Common myeloid progenitor, CD34-positive (primary cell): ENCODE measurements around the gene NKX2-1.

Source experiments
- CTCF ChIA-PET: fragments of 350-600 bp; sonication (Branson Sonifier 250); formaldehyde crosslinking; loops from one replicate; lab custom pipeline; 2021; ENCODE audit warnings: antibody characterized with exemption; lab: Charles Lee
- POLR2A ChIA-PET: fragments of 350-600 bp; sonication (Branson Sonifier 250); formaldehyde crosslinking; loops from one replicate; lab custom pipeline; 2021; ENCODE audit warnings: antibody characterized with exemption; lab: Charles Lee
- DNase-seq, 3 donors: peaks; one replicate each; pipeline versions ENCODE4 v3.0.0 to v3.0.0-alpha.2; 2013
- H3K27ac ChIP-seq, 2 experiments: 1 replicate in 1 of 2; 2 replicates in 1 of 2; pipeline ENCODE4 v1.7.0; 2013; ENCODE audit warnings: inconsistent platforms in 2 of 2, low read length in 2 of 2, mild to moderate bottlenecking in 2 of 2, low read depth in 1 of 2, moderate library complexity in 1 of 2; ENCODE audit not compliant: severe bottlenecking in 2 of 2, insufficient read depth in 1 of 2, poor library complexity in 1 of 2
- H3K27me3 ChIP-seq, 5 experiments: replicated peaks in 2 of 5; 1 replicate in 3 of 5; 2 replicates in 2 of 5; pipeline versions ENCODE4 v1.6.1 to v1.7.0; 2013; ENCODE audit warnings: low read length in 4 of 5, mild to moderate bottlenecking in 2 of 5, moderate library complexity in 2 of 5, inconsistent platforms in 1 of 5; ENCODE audit not compliant: insufficient read depth in 5 of 5, control insufficient read depth in 4 of 5
- H3K36me3 ChIP-seq, 4 experiments: 1 replicate in 2 of 4; 2 replicates in 2 of 4; pipeline versions ENCODE4 v1.6.1 to v1.7.0; 2013; ENCODE audit warnings: low read length in 3 of 4, control low read depth in 1 of 4, mild to moderate bottlenecking in 1 of 4; ENCODE audit not compliant: control insufficient read depth in 4 of 4, insufficient read depth in 4 of 4
- H3K4me1 ChIP-seq, 4 experiments: 1 replicate in 3 of 4; 2 replicates in 1 of 4; pipeline versions ENCODE4 v1.6.1 to v1.7.1; 2013; ENCODE audit warnings: low read length in 3 of 4, mild to moderate bottlenecking in 3 of 4, control low read depth in 1 of 4, inconsistent platforms in 1 of 4, moderate library complexity in 1 of 4; ENCODE audit not compliant: control insufficient read depth in 4 of 4, insufficient read depth in 4 of 4; ENCODE audit errors: control extremely low read depth in 1 of 4
- H3K4me3 ChIP-seq, 7 experiments: 1 replicate in 4 of 7; 2 replicates in 3 of 7; pipeline versions ENCODE4 v1.5.1 to v1.7.0; 2013; ENCODE audit warnings: mild to moderate bottlenecking in 7 of 7, low read length in 6 of 7, moderate library complexity in 6 of 7, inconsistent platforms in 2 of 7, low read depth in 2 of 7, control low read depth in 1 of 7; ENCODE audit not compliant: insufficient read depth in 4 of 7, control insufficient read depth in 1 of 7; ENCODE audit errors: extremely low read depth in 1 of 7
- H3K9me3 ChIP-seq, 5 experiments: 1 replicate in 4 of 5; 2 replicates in 1 of 5; pipeline versions ENCODE4 v1.6.1 to v1.7.1; 2013; ENCODE audit warnings: low read length in 4 of 5, mild to moderate bottlenecking in 2 of 5, inconsistent platforms in 1 of 5, low read depth in 1 of 5, moderate library complexity in 1 of 5; ENCODE audit not compliant: control insufficient read depth in 4 of 5, insufficient read depth in 2 of 5; ENCODE audit errors: control extremely low read depth in 1 of 5
- WGBS: methylation state at CpG from one replicate; pipeline ENCODE4 v1.1.5; 2013; ENCODE audit not compliant: insufficient coverage; 5-methylcytosine and 5-hydroxymethylcytosine counted together

The NKX2-1 gene

DNA sequence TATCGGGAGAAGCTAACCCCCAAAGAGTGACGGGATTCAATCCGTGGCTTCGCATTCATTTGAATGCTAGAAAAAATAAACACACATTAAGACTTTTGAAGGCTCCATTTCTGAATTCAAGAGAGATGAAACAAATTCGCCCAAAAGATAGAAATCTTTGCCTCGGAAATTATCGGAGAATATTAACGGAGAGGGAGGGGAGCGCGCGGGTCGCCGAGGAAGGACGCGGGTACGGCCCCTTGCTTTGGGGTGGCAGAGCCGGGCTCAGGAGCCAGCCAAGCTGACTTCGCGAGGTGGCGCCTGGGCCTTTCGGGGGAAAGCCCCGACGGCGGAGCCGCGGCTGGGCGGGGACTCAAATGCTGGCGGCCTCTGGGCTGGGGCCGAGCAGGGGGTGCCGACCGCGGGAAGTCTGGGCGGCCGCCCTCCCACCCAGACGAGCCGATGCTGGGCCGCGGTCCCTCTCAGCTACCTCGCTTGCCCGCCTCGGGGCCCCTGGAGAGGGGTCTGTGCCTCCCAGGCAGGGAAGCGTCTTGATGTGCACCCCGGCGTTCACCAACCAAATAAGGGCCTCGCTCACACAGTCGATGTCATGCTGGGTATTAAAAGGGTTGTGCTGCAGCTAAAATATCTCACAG is 14.7 kb downstream of the NKX2-1 start:
- Histone ChIP-seq H3K27ac (no peak overlapping the region), H3K36me3 (no peaks in the 10 kb centered on the region), H3K9me3 (peaks cover 0 to 2% (median 0%) of the 10 kb centered on the region in 5 experiments), H3K4me1 (peaks cover 0 to 7% (median under 1%) of the 10 kb centered on the region in 4 experiments), H3K4me3 (no peak overlapping the region), H3K27me3 (peaks cover 34 to 99% (median 59%) of the 10 kb centered on the region in 5 experiments)
- CTCF ChIA-PET, result interaction anchor here (1.2 to 1.5 kb wide), 2 partner anchors 13 to 15 kb away, joined by 3 to 4 read pairs; partner anchors contain the start of gene NKX2-1
- POLR2A ChIA-PET, result no interaction called here
- peak in 2 of 3 donors; percentile 35 to 48 for DNase-seq
- 3% methylated on average over 42 of the region's 46 CpGs for WGBS

DNA sequence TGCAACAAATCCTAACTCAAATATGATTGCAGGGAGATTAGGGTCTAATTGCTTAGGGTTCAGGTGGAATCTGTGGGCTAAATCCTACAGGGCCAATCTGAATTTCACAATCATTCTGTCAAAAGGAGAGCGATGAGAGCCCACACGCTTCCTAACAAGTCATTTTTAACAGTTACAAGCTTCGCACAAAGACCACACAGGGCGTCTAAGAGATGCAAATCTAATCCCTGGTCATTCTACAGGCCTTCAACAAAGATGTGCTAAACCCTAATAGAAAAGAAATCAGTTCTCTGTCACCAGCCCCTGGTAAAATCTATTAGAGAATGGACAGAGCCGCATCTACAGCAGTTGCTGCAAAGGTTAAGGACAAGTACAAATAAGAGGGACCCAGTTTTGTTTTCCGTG is 15.3 kb downstream of the NKX2-1 start:
- H3K27ac ChIP-seq, result no peak overlapping the region
- H3K27me3 ChIP-seq, result peaks cover 29 to 99% (median 59%) of the 10 kb centered on the region in 5 experiments
- DNase-seq, result no peak
- 14% methylated on average over 3 of the region's 6 CpGs for whole genome bisulfite sequencing
- ChIA-PET POLR2A (no interaction called here), CTCF (no interaction called here)
- peaks cover 0 to 7% (median under 1%) of the 10 kb centered on the region in 4 experiments for H3K4me1 ChIP-seq
- H3K9me3 ChIP-seq, result peaks cover 0 to 2% (median 0%) of the 10 kb centered on the region in 5 experiments
- no peaks in the 10 kb centered on the region for H3K36me3 ChIP-seq
- no peak overlapping the region for H3K4me3 ChIP-seq

DNA sequence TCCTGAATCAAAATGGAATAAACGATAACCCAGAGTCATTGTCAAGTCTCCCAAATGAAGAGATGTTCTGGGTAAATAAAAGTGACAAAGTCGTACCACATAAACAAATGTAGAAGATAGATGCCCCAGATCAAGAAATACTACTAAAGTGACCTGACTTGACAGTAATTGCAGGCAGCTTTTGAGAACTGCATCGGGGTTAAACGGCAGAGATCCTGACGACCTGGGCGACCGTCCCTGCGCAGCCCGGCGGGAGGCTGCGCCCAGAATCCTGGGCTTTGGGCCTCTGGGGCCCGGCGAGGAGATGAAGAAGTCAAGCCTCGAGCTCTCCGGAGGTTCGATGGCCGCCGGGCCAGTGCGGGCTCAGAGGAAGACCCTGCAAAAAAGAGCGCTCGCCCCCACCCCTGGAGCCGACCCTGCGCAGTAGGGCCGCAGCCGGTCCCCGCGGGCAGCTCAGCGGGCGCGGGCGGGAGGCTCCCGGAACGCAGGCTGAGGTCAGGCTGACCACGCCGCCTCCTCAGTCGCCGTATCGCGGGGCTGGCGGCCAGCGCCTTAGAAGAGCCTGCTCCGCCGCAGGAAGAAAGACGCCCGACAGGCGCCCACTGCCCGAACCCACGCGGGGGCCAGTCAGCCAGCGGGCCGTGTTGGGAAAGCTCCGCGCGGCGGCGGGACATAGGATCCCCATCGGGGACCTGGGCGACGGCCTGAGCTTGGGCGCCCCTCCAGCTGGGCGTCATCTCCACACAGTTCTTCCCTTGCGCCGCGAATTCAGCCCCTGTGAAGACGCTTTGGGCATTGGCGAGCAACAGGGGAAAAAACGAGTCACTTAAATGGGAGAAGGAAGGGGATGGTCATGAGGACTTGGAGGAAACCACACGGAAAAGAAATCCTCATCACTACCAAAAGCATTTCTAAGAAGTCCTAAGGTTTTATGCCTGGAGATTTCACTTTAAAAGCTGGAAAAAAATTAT is 16.0 kb downstream of the NKX2-1 start:
- Histone ChIP-seq H3K36me3 (no peaks in the 10 kb centered on the region), H3K27me3 (peaks cover 27 to 98% (median 54%) of the 10 kb centered on the region in 5 experiments), H3K4me3 (no peak overlapping the region), H3K9me3 (no peaks in the 10 kb centered on the region), H3K4me1 (peaks cover 0 to 7% (median under 1%) of the 10 kb centered on the region in 4 experiments), H3K27ac (no peak overlapping the region)
- WGBS, result 3% methylated on average over 39 of the region's 68 CpGs
- no peak for DNase-seq
- ChIA-PET CTCF (interaction anchor here (1.0 kb wide), 1 partner anchor 9 kb away, joined by 3 read pairs; no protein-coding TSS in a partner anchor), POLR2A (interaction anchor here (0.6 kb wide), 1 partner anchor 36 kb away, joined by 4 read pairs; no protein-coding TSS in a partner anchor)

DNA sequence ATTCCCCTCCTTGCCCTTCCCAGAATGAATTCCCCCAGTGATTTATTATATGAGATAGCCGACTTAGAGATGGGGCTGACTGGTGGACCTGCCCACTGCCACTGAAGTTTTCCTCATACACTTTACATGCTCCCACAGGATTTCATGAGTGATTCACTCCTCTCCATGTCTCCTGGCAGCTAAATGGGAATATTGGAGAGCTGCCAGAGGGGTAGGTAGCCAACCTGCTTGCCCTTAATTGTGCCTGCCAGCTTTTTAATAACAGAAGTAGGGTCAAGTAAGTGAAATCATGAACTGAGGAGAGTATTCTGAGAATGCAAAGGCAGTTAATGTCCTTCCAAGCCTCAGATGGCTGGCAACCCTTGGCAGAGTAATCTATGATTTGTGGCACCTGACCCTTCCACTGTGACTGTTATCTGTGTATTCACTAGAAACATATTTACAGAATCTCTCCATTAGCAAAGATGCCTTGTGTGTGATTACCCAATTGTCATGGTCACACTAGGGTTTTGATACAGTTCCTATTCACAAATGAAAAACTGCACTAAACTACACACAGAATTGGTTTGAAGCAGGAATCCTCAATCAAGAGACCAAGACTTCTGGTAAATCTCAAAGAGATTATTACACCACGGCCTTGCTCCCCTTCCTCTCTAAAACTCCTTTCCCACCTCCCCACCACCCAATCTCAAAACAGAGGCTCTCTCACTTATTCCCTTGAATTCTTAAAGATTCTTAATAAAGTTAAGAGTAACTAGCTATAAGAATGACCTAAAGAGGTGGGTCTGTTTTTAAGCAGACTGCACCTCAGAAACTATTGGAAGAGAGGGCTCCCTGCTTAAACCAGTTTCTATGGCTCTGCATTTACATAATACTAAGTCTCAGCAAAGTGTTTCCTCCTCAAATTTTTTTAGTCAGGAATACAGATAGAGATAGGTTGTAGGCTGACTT is 17.2 kb downstream of the NKX2-1 start:
- peaks cover 27 to 97% (median 58%) of the 10 kb centered on the region in 5 experiments for H3K27me3 ChIP-seq
- DNase-seq, result no peak
- H3K9me3 ChIP-seq, result no peaks in the 10 kb centered on the region
- no peak overlapping the region for H3K27ac ChIP-seq
- ChIA-PET POLR2A (no interaction called here), CTCF (interaction anchor here (1.0 kb wide), 1 partner anchor 8 kb away, joined by 3 read pairs; no protein-coding TSS in a partner anchor)
- no peaks in the 10 kb centered on the region for H3K36me3 ChIP-seq
- H3K4me1 ChIP-seq, result peaks cover 0 to 7% (median under 1%) of the 10 kb centered on the region in 4 experiments
- 0% methylated on average over 1 of the region's 2 CpGs for WGBS
- no peak overlapping the region for H3K4me3 ChIP-seq

DNA sequence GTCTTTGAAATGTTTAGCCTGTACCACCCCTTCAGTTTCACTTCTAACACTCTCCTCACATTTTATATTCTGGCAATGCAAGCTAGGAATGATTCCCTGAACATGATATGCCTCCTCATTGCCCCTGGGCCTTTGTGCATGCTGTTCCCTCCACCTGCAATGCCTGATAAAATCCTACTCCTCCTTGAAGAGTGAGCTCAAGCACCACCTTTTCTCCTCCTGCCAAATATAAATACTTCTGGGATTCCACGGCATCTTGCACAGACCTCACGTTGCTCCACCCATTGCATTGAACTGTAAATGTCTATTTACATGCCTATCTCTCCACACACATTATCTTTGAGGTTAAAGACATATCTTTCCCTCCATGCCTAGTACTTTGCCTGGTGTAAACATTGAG is 21.1 kb downstream of the NKX2-1 start:
- DNase-seq, result no peak
- CTCF ChIA-PET, result no interaction called here
- no CpG with 5 or more reads among the region's 2 CpGs for WGBS

DNA sequence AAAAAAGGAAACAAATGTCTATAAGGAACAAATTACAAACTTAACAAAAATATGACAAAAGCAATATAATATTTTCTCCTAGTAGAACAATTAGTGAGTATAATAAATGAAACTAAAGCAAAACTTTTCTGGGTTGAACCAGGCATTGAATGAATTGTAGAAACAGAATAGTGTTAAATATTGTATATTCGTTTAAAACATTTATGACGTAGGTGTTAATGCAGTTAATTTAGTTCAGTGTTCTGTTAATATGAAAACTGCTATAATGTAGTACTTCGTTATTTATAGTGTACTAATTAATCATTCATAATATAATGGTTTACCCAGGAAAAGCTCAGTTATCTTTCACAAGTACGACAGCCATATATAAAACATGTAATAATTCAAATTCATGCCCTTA is 23.7 kb downstream of the NKX2-1 start:
- peaks cover 8 to 90% (median 35%) of the 10 kb centered on the region in 5 experiments for H3K27me3 ChIP-seq
- H3K4me1 ChIP-seq, result no peaks in the 10 kb centered on the region
- CTCF ChIA-PET, result no interaction called here
- no peak for DNase-seq
- peaks cover 0 to 1% (median 0%) of the 10 kb centered on the region in 5 experiments for H3K9me3 ChIP-seq
- POLR2A ChIA-PET, result no interaction called here
- no peaks in the 10 kb centered on the region for H3K36me3 ChIP-seq
- H3K4me3 ChIP-seq, result no peak overlapping the region
- no CpG with 5 or more reads among the region's 4 CpGs for WGBS
- H3K27ac ChIP-seq, result no peak overlapping the region

More for the DNA sequence above, 21.1 kb downstream of the NKX2-1 start:
- Histone ChIP-seq H3K27ac (no peak overlapping the region), H3K4me3 (no peak overlapping the region), H3K9me3 (peaks cover 0 to 1% (median 0%) of the 10 kb centered on the region in 5 experiments), H3K36me3 (no peaks in the 10 kb centered on the region), H3K4me1 (peaks cover 0 to 2% (median 0%) of the 10 kb centered on the region in 4 experiments), H3K27me3 (peaks cover 14 to 91% (median 50%) of the 10 kb centered on the region in 5 experiments)
- POLR2A ChIA-PET, result no interaction called here
